HCT116 (cell line): Measurements from ENCODE around the gene DQX1. TPM values are rescaled to one million over a fixed set of nuclear protein-coding genes. Genes with fewer than 3 reads are reported as not detected.

Experiments used
- ATAC-seq: fragments of 200-7000 bp; cut with Tn5 transposase; 2 replicates; pipeline ENCODE4 v1.9.1; 2020; ENCODE audit warnings: mild to moderate bottlenecking, moderate library complexity
- BruUV-seq: library from RNA; stranded (reverse); fragments of 400-500 nt; replicated peaks from 2 replicates; lab custom pipeline; 2021; lab: Mats Ljungman, UMichigan
- CTCF ChIA-PET: fragments of 300-600 bp; sonication (Branson Sonifier 250); formaldehyde crosslinking; loops from one replicate; lab custom pipeline; 2021; ENCODE audit warnings: antibody characterized with exemption; lab: Charles Lee
- POLR2A ChIA-PET: fragments of 300-600, 350-600 bp; sonication (Branson Sonifier 250); formaldehyde crosslinking; loops from one replicate; lab custom pipeline; 2021; ENCODE audit warnings: antibody characterized with exemption; lab: Charles Lee
- RAD21 ChIA-PET, 2 experiments: fragments of 300-600 bp; sonication (Branson Sonifier 250); formaldehyde crosslinking; loops; one replicate each; lab custom pipeline; 2023; ENCODE audit warnings: low total read pairs in 2 of 2; ENCODE audit not compliant: uncharacterized antibody in 2 of 2, unreplicated experiment in 2 of 2, low non-redundant PET in 1 of 2; lab: Charles Lee
- DNase-seq: peaks from one replicate; pipeline ENCODE4 v3.0.0-alpha.2; 2010; ENCODE audit warnings: low read depth, low spot score
- H2AFZ ChIP-seq: fragments of 200-600 bp; shearing (Covaris generic), sonication (generic); 2 replicates; pipeline ENCODE4 v1.6.1; 2017; ENCODE audit warnings: low read depth, mixed run types, mixed read lengths, antibody characterized with exemption, low read length; ENCODE audit not compliant: poor library complexity, severe bottlenecking
- H3K27ac ChIP-seq: 2 replicates; pipeline ENCODE4 v1.5.1; 2012; ENCODE audit warnings: low read depth, low read length
- H3K27me3 ChIP-seq: fragments of 200-600 bp; sonication (generic); 2 replicates; pipeline ENCODE4 v1.6.1; 2016; ENCODE audit warnings: mixed run types, low read length, mixed read lengths; ENCODE audit not compliant: insufficient read depth
- H3K36me3 ChIP-seq, 2 experiments: fragments of 200-500 bp in 1 of 2; fragments of 200-600 bp in 1 of 2; sonication (Bioruptor generic) in 1 of 2; sonication (generic) in 1 of 2; 2 replicates each; pipeline versions ENCODE4 v1.5.1 to v1.6.1; 2014 to 2016; ENCODE audit warnings: low read length in 2 of 2, inconsistent platforms in 1 of 2, mixed read lengths in 1 of 2, mixed run types in 1 of 2; ENCODE audit not compliant: insufficient read depth in 2 of 2, control insufficient read depth in 1 of 2
- H3K4me1 ChIP-seq, 2 experiments: fragments of 200-600 bp in 1 of 2; sonication (generic) in 1 of 2; 2 replicates each; pipeline versions ENCODE4 v1.5.1 to v1.6.1; 2012 to 2017; ENCODE audit warnings: low read length in 2 of 2, inconsistent platforms in 1 of 2, mild to moderate bottlenecking in 1 of 2, mixed read lengths in 1 of 2, mixed run types in 1 of 2, moderate library complexity in 1 of 2; ENCODE audit not compliant: insufficient read depth in 2 of 2, control insufficient read depth in 1 of 2
- H3K4me2 ChIP-seq: fragments of 200-600 bp; sonication (generic); 2 replicates; pipeline ENCODE4 v1.6.1; 2017; ENCODE audit warnings: mixed run types, low read length, mixed read lengths
- H3K4me3 ChIP-seq, 2 experiments: fragments of 200-600 bp in 1 of 2; sonication (generic) in 1 of 2; replicated peaks in 1 of 2; 2 replicates each; pipeline ENCODE4 v1.5.1; 2011 to 2016; ENCODE audit warnings: low read length in 2 of 2, control low read depth in 1 of 2, low read depth in 1 of 2, mild to moderate bottlenecking in 1 of 2, mixed read lengths in 1 of 2, mixed run types in 1 of 2
- H3K79me2 ChIP-seq: fragments of 200-600 bp; sonication (generic); 2 replicates; pipeline ENCODE4 v1.6.1; 2017; ENCODE audit warnings: mild to moderate bottlenecking, mixed run types, low read length, moderate library complexity, mixed read lengths; ENCODE audit not compliant: insufficient read depth
- H3K9ac ChIP-seq: fragments of 200-600 bp; sonication (generic); 2 replicates; pipeline ENCODE4 v1.6.1; 2016; ENCODE audit warnings: low read length, mixed read lengths
- H3K9me2 ChIP-seq: fragments of 200-600 bp; sonication (generic), shearing (Covaris generic); 2 replicates; pipeline ENCODE4 v1.6.1; 2017; ENCODE audit warnings: mixed run types, mild to moderate bottlenecking, moderate library complexity; ENCODE audit not compliant: insufficient read depth
- H3K9me3 ChIP-seq, 2 experiments: fragments of 200-500 bp in 1 of 2; fragments of 200-600 bp in 1 of 2; sonication (Bioruptor generic) in 1 of 2; sonication (generic) in 1 of 2; 2 replicates each; pipeline ENCODE4 v1.6.1; 2014 to 2017; ENCODE audit warnings: low read length in 2 of 2, mixed read lengths in 2 of 2, inconsistent platforms in 1 of 2, low read depth in 1 of 2, mild to moderate bottlenecking in 1 of 2, mixed run types in 1 of 2, moderate library complexity in 1 of 2; ENCODE audit not compliant: control insufficient read depth in 1 of 2, insufficient read depth in 1 of 2
- H4K20me1 ChIP-seq: fragments of 200-600 bp; sonication (generic), shearing (Covaris generic); 2 replicates; pipeline ENCODE4 v1.6.1; 2017; ENCODE audit warnings: mixed run types, mild to moderate bottlenecking, moderate library complexity; ENCODE audit not compliant: insufficient read depth
- CBX3 ChIP-seq: IDR thresholded peaks from 2 replicates; pipeline ENCODE4 v1.6.1; 2012; ENCODE audit warnings: low read depth
- CTCF ChIP-seq, 3 experiments: fragments of 200-600 bp in 1 of 3; sonication (generic) in 1 of 3; IDR thresholded peaks in 2 of 3; conservative IDR thresholded peaks in 1 of 3; 2 replicates each; pipeline ENCODE4 v1.5.1; 2012 to 2017; ENCODE audit warnings: low read depth in 2 of 3, low read length in 2 of 3, antibody characterized with exemption in 1 of 3, borderline replicate concordance in 1 of 3, control low read depth in 1 of 3, mild to moderate bottlenecking in 1 of 3, mixed read lengths in 1 of 3, mixed run types in 1 of 3, moderate library complexity in 1 of 3; ENCODE audit not compliant: insufficient read depth in 1 of 3
- EGR1 ChIP-seq: IDR thresholded peaks from 2 replicates; pipeline ENCODE4 v1.6.1; 2012; ENCODE audit warnings: low read depth
- EZH2 ChIP-seq: fragments of 200-600 bp; sonication (generic); IDR thresholded peaks from 2 replicates; pipeline ENCODE4 v1.6.1; 2017; ENCODE audit warnings: antibody characterized with exemption, mixed run types
- EZH2phosphoT487 ChIP-seq: fragments of 200-600 bp; IDR thresholded peaks from 2 replicates; pipeline ENCODE4 v1.6.1; 2018; ENCODE audit warnings: antibody characterized with exemption, borderline replicate concordance
- JUND ChIP-seq: IDR thresholded peaks from 2 replicates; pipeline ENCODE4 v1.6.1; 2012
- MAX ChIP-seq: IDR thresholded peaks from 2 replicates; pipeline ENCODE4 v1.6.1; 2012
- POLR2A ChIP-seq: IDR thresholded peaks from 2 replicates; pipeline ENCODE4 v1.7.0; 2011; ENCODE audit warnings: borderline replicate concordance; ENCODE audit not compliant: insufficient read depth, insufficient read length; ENCODE audit errors: extremely low read depth
- POLR2AphosphoS5 ChIP-seq: IDR thresholded peaks from 2 replicates; pipeline ENCODE4 v1.6.1; 2011; ENCODE audit warnings: mild to moderate bottlenecking, low read depth, low read length, moderate library complexity
- RAD21 ChIP-seq: IDR thresholded peaks from 2 replicates; pipeline ENCODE4 v1.6.1; 2012; ENCODE audit warnings: low read depth, mild to moderate bottlenecking
- TCF7L2 ChIP-seq: IDR thresholded peaks from 2 replicates; pipeline ENCODE4 v1.7.0; 2011; ENCODE audit warnings: borderline replicate concordance, inconsistent platforms; ENCODE audit not compliant: insufficient read depth, insufficient read length; ENCODE audit errors: extremely low read depth
- ZBTB33 ChIP-seq: IDR thresholded peaks from 2 replicates; pipeline ENCODE4 v1.6.1; 2011; ENCODE audit warnings: mild to moderate bottlenecking, low read length, moderate library complexity; ENCODE audit not compliant: insufficient replicate concordance; ENCODE audit errors: extremely low read depth
- ZFX ChIP-seq: fragments of 450-650 bp; IDR thresholded peaks from 2 replicates; pipeline ENCODE4 v1.6.1; 2017
- intact Hi-C: fragments of 100-400 bp; cut with micrococcal nuclease; formaldehyde crosslinking; loops from 2 replicates; pipeline ENCODE4 v1.10.0; 2022
- total RNA-seq: library from RNA; stranded (reverse); gene quantifications from one replicate; pipeline ENCODE4 v1.2.1, GENCODE V29; 2021; ENCODE audit not compliant: unreplicated experiment

DQX1 gene
- total RNA-seq, 1 experiment from 2014 or later = 0.98 TPM

GRCh38 chr2:74498500-74499266 is 27.3 kb downstream of the DQX1 start:
- Histone ChIP-seq H3K27me3 (no peaks in the 10 kb centered on the region), H3K9me3 (no peaks in the 10 kb centered on the region), H3K9ac (no peak overlapping the region), H3K4me1 (peaks cover 12 to 29% of the 10 kb centered on the region in 2 experiments), H3K9me2 (no peaks in the 10 kb centered on the region), H3K4me3 (no peak overlapping the region), H4K20me1 (no peaks in the 10 kb centered on the region), H3K27ac (no peak overlapping the region), H3K4me2 (no peak overlapping the region), H3K79me2 (no peaks in the 10 kb centered on the region), H2AFZ (no peak overlapping the region), H3K36me3 (no peaks in the 10 kb centered on the region)
- DNase-seq = no peak
- BruUV-seq = no TSS peak
- no peak for ATAC-seq
- ChIA-PET RAD21 (no interaction called here), POLR2A (no interaction called here), CTCF (no interaction called here)
- TF ChIP-seq POLR2A (no peak), ZFX (no peak), EGR1 (no peak), EZH2phosphoT487 (no peak), JUND (no peak), MAX (no peak), ZBTB33 (no peak), POLR2AphosphoS5 (no peak), CTCF (IDR thresholded peaks at IDR 0.05 in 2 of 3, conservative IDR thresholded peaks at IDR 0.05 in 1 of 3; ENCODE audit: borderline replicate concordance in 1 of 3, insufficient read depth in 1 of 3, low read depth in 2 of 3, low read length in 2 of 3) (no peak), TCF7L2 (no peak), EZH2 (no peak), RAD21 (no peak), CBX3 (no peak)
- intact Hi-C loops = no loop called here
